ENCODE data around the gene FGFBP3.

The FGFBP3 gene

GRCh38 chr10:91924212-91925021, 15.1 kb upstream of the FGFBP3 start:
- no peak for TF ChIP-seq CTCF (IDR thresholded peaks at IDR 0.05; ENCODE audit: borderline replicate concordance, control extremely low read depth, extremely low read depth, insufficient read depth, missing control alignments)
- in situ Hi-C loops (cut with MboI; ENCODE audit: low sequenced_read_pairs, unreplicated experiment): loop anchor here (10.0 kb wide), 1 partner anchor 530 kb away; no protein-coding TSS in a partner anchor
- DNase-seq (ENCODE audit: low spot score): peak; percentile 60

- in situ Hi-C loops (cut with MboI; ENCODE audit: low sequenced_read_pairs, unreplicated experiment): loop anchor here (10.0 kb wide), 1 partner anchor 529 kb away; no protein-coding TSS in a partner anchor
- peak; percentile 92 for DNase-seq (ENCODE audit: low spot score)
- no peak for TF ChIP-seq CTCF (IDR thresholded peaks at IDR 0.05; ENCODE audit: borderline replicate concordance, control extremely low read depth, extremely low read depth, insufficient read depth, missing control alignments)
These were observed 14.3 kb upstream of the FGFBP3 start, which contains the start of gene BTAF1 for GRCh38 chr10:91923371-91924211. Gene BTAF1 (plus strand): TSS chr10:91923770. CDS start chr10:91924077, 307 bp downstream.

- DNase-seq (ENCODE audit: low spot score): no peak
- in situ Hi-C loops (cut with MboI; ENCODE audit: low sequenced_read_pairs, unreplicated experiment): loop anchor here (10.0 kb wide), 1 partner anchor 525 kb away; no protein-coding TSS in a partner anchor
- TF ChIP-seq CTCF (IDR thresholded peaks at IDR 0.05; ENCODE audit: borderline replicate concordance, control extremely low read depth, extremely low read depth, insufficient read depth, missing control alignments): no peak
These were observed 10.4 kb upstream of the FGFBP3 start for GRCh38 chr10:91919651-91920050.

GRCh38 chr10:91910467-91910866, 1.2 kb upstream of the FGFBP3 start:
- TF ChIP-seq CTCF (IDR thresholded peaks at IDR 0.05; ENCODE audit: borderline replicate concordance, control extremely low read depth, extremely low read depth, insufficient read depth, missing control alignments): no peak
- in situ Hi-C loops (cut with MboI; ENCODE audit: low sequenced_read_pairs, unreplicated experiment): no loop called here
- DNase-seq (ENCODE audit: low spot score): no peak

GRCh38 chr10:91908337-91909116, 759 bp downstream of the FGFBP3 start:
- TF ChIP-seq CTCF (IDR thresholded peaks at IDR 0.05; ENCODE audit: borderline replicate concordance, control extremely low read depth, extremely low read depth, insufficient read depth, missing control alignments): peak; percentile 72
- DNase-seq (ENCODE audit: low spot score): peak; percentile 89
- in situ Hi-C loops (cut with MboI; ENCODE audit: low sequenced_read_pairs, unreplicated experiment): no loop called here

- no peak for DNase-seq (ENCODE audit: low spot score)
- in situ Hi-C loops (cut with MboI; ENCODE audit: low sequenced_read_pairs, unreplicated experiment): no loop called here
- no peak for TF ChIP-seq CTCF (IDR thresholded peaks at IDR 0.05; ENCODE audit: borderline replicate concordance, control extremely low read depth, extremely low read depth, insufficient read depth, missing control alignments)
These were observed 1.4 kb downstream of the FGFBP3 start for GRCh38 chr10:91907914-91908336.

Data from GM13976 (cell line).